OCI-LY3 (cell line): ENCODE data around the gene HSPA2.

Experiments used
- CTCF ChIP-seq: fragments of 200-600, 300-600 bp; sonication (generic); IDR thresholded peaks from 2 replicates; pipeline ENCODE4 v1.5.1; 2014; ENCODE audit warnings: antibody characterized with exemption, low read length, low read depth
- EZH2phosphoT487 ChIP-seq: fragments of 200-600 bp; shearing (Covaris generic); IDR thresholded peaks from 2 replicates; pipeline ENCODE4 v1.6.1; 2018; ENCODE audit warnings: antibody characterized with exemption, mixed run types, low read depth

GRCh38 chr14:64542836-64543201 lies 2.3 kb downstream of the HSPA2 start:
- TF ChIP-seq CTCF, result no peak
- no peak for TF ChIP-seq EZH2phosphoT487
